Measurements from ENCODE around the gene RBFOX2. TPM values are rescaled to one million over a fixed set of nuclear protein-coding genes. Genes with fewer than 3 reads are reported as not detected.

Gene RBFOX2
- polyA plus RNA-seq, 1 of the 3 experiments (the other 2 are of a cell fraction), result 115 TPM

- ChIA-PET CTCF (interaction anchor here (1.3 kb wide), 2 partner anchors 17 to 140 kb away, joined by 4 read pairs; no protein-coding TSS in a partner anchor), POLR2A (no interaction called here)
- no peak for DNase-seq
- H3K27ac ChIP-seq (ENCODE audit: low read depth in 2 of 2, low read length in 1 of 2), result peak overlapping the region in 1 of 2 experiments; percentile 14; a peak in 2 of 4 replicates
- H3K9ac ChIP-seq, result no peak overlapping the region
- peaks cover 36 to 43% of the 10 kb centered on the region in 2 experiments for H3K36me3 ChIP-seq (replicated peaks in 1 of 2; ENCODE audit: control insufficient read depth in 1 of 2, insufficient read depth in 2 of 2, low read length in 1 of 2)
- H3K4me1 ChIP-seq (ENCODE audit: control insufficient read depth in 1 of 2, insufficient read depth in 2 of 2, low read depth in 1 of 2, low read length in 1 of 2), result peaks cover 0 to 4% of the 10 kb centered on the region in 2 experiments; a peak in 1 of 4 replicates
- 0 out of 2 replicates have a peak, but pooled peaks cover 4% of the 10 kb centered on the region for H4K20me1 ChIP-seq (ENCODE audit: insufficient read depth)
- 93% methylated on average over 10 of the region's 10 CpGs for WGBS (ENCODE audit: low lambda C conversion rate)
- no peaks in the 10 kb centered on the region for H3K9me3 ChIP-seq
- H3K4me2 ChIP-seq, result no peak overlapping the region
- peaks cover 5% of the 10 kb centered on the region for H3F3A ChIP-seq (replicated peaks; ENCODE audit: insufficient read depth)
- peaks cover 41% of the 10 kb centered on the region for H3K79me2 ChIP-seq (ENCODE audit: insufficient read depth)
- H3K27me3 ChIP-seq (ENCODE audit: insufficient read depth), result no peaks in the 10 kb centered on the region
- no peak overlapping the region for H2AFZ ChIP-seq (ENCODE audit: low read depth)
- H3K4me3 ChIP-seq (ENCODE audit: low read depth in 2 of 2, low read length in 1 of 2), result no peak overlapping the region
- H3K9me2 ChIP-seq, result no peaks in the 10 kb centered on the region
- TF ChIP-seq FOSL2 (IDR thresholded peaks at IDR 0.05; ENCODE audit: borderline replicate concordance, low read depth) (no peak), EZH2phosphoT487 (IDR thresholded peaks at IDR 0.05; ENCODE audit: borderline replicate concordance, low read depth) (no peak)
Measured at GRCh38 chr22:35766654-35767580, 261.7 kb downstream of the RBFOX2 start.

- Histone ChIP-seq H3F3A (replicated peaks; ENCODE audit: insufficient read depth) (no peaks in the 10 kb centered on the region), H3K4me1 (ENCODE audit: control insufficient read depth in 1 of 2, insufficient read depth in 2 of 2, low read depth in 1 of 2, low read length in 1 of 2) (no peaks in the 10 kb centered on the region; a peak in 1 of 4 replicates), H3K36me3 (replicated peaks in 1 of 2; ENCODE audit: control insufficient read depth in 1 of 2, insufficient read depth in 2 of 2, low read length in 1 of 2) (peaks cover 71 to 72% of the 10 kb centered on the region in 2 experiments), H3K9me3 (no peaks in the 10 kb centered on the region), H3K4me2 (no peak overlapping the region), H4K20me1 (ENCODE audit: insufficient read depth) (0 out of 2 replicates have a peak, but pooled peaks cover 4% of the 10 kb centered on the region), H3K9ac (no peak overlapping the region), H3K9me2 (no peaks in the 10 kb centered on the region), H2AFZ (ENCODE audit: low read depth) (no peak overlapping the region), H3K27me3 (ENCODE audit: insufficient read depth) (no peaks in the 10 kb centered on the region), H3K27ac (ENCODE audit: low read depth in 2 of 2, low read length in 1 of 2) (peak overlapping the region in 1 of 2 experiments; percentile 11; a peak in 2 of 4 replicates), H3K4me3 (ENCODE audit: low read depth in 2 of 2, low read length in 1 of 2) (no peak overlapping the region), H3K79me2 (ENCODE audit: insufficient read depth) (peaks cover 31% of the 10 kb centered on the region)
- WGBS (ENCODE audit: low lambda C conversion rate), result 100% methylated on average over 1 of the region's 1 CpG
- ChIA-PET POLR2A (no interaction called here), CTCF (interaction anchor here (1.0 to 1.8 kb wide), 7 partner anchors 8 to 363 kb away, joined by 3 to 6 read pairs (median 4); no protein-coding TSS in a partner anchor)
- peak; percentile 49 for DNase-seq
- TF ChIP-seq CTCF (IDR thresholded peaks at IDR 0.05), result peak; percentile 47
- peak; percentile 29 for TF ChIP-seq SMC3 (IDR thresholded peaks at IDR 0.05; ENCODE audit: low read depth, low read length)
- peak; percentile 69 for TF ChIP-seq RAD21 (IDR thresholded peaks at IDR 0.05; ENCODE audit: low read length)
- TF ChIP-seq FOSL2 (IDR thresholded peaks at IDR 0.05; ENCODE audit: borderline replicate concordance, low read depth), result no peak
Measured at GRCh38 chr22:35761037-35761436, 267.6 kb downstream of the RBFOX2 start.

- no peak overlapping the region for H3K9ac ChIP-seq
- no peak overlapping the region for H3K27ac ChIP-seq (ENCODE audit: low read depth in 2 of 2, low read length in 1 of 2)
- no peak overlapping the region for H3K4me2 ChIP-seq
- no peaks in the 10 kb centered on the region for H3K9me3 ChIP-seq
- 100% methylated on average over 1 of the region's 1 CpG for WGBS (ENCODE audit: low lambda C conversion rate)
- TF ChIP-seq FOSL2 (IDR thresholded peaks at IDR 0.05; ENCODE audit: borderline replicate concordance, low read depth) (no peak), EZH2phosphoT487 (IDR thresholded peaks at IDR 0.05; ENCODE audit: borderline replicate concordance, low read depth) (no peak), YY1 (IDR thresholded peaks at IDR 0.05; ENCODE audit: low read depth) (no peak), USF1 (IDR thresholded peaks at IDR 0.05; ENCODE audit: borderline replicate concordance, low read depth) (no peak), SIN3A (IDR thresholded peaks at IDR 0.05; ENCODE audit: borderline replicate concordance, low read depth, low read length) (no peak), RFX5 (IDR thresholded peaks at IDR 0.05; ENCODE audit: low read length) (no peak), MAX (IDR thresholded peaks at IDR 0.05; ENCODE audit: low read depth) (no peak), SMC3 (IDR thresholded peaks at IDR 0.05; ENCODE audit: low read depth, low read length) (no peak), GATA2 (CRISPR knock-in tag; IDR thresholded peaks at IDR 0.05) (no peak), FOXM1 (IDR thresholded peaks at IDR 0.05; ENCODE audit: low read depth) (no peak), FOXJ3 (CRISPR knock-in tag; IDR thresholded peaks at IDR 0.05) (no peak), NFIC (IDR thresholded peaks at IDR 0.05; ENCODE audit: borderline replicate concordance) (no peak), RXRA (IDR thresholded peaks at IDR 0.05; ENCODE audit: borderline replicate concordance, low read depth) (no peak), CHD2 (IDR thresholded peaks at IDR 0.05; ENCODE audit: low read length, partially characterized antibody) (no peak)
- H4K20me1 ChIP-seq (ENCODE audit: insufficient read depth), result no peaks in the 10 kb centered on the region
- no peaks in the 10 kb centered on the region for H3F3A ChIP-seq (replicated peaks; ENCODE audit: insufficient read depth)
- H3K4me1 ChIP-seq (ENCODE audit: control insufficient read depth in 1 of 2, insufficient read depth in 2 of 2, low read depth in 1 of 2, low read length in 1 of 2), result no peaks in the 10 kb centered on the region; a peak in 1 of 4 replicates
- H3K36me3 ChIP-seq (replicated peaks in 1 of 2; ENCODE audit: control insufficient read depth in 1 of 2, insufficient read depth in 2 of 2, low read length in 1 of 2), result peaks cover 69 to 74% of the 10 kb centered on the region in 2 experiments
- no peaks in the 10 kb centered on the region for H3K27me3 ChIP-seq (ENCODE audit: insufficient read depth)
- H3K9me2 ChIP-seq, result no peaks in the 10 kb centered on the region
- H2AFZ ChIP-seq (ENCODE audit: low read depth), result no peak overlapping the region
- no peak overlapping the region for H3K4me3 ChIP-seq (ENCODE audit: low read depth in 2 of 2, low read length in 1 of 2)
- CTCF ChIA-PET, result no interaction called here
- POLR2A ChIA-PET, result no interaction called here
- H3K79me2 ChIP-seq (ENCODE audit: insufficient read depth), result 0 out of 2 replicates have a peak, but pooled peaks cover 13% of the 10 kb centered on the region
- DNase-seq, result no peak
Measured at GRCh38 chr22:35758394-35758793, 270.2 kb downstream of the RBFOX2 start.
